Stimulated activated CD8-positive, alpha-beta memory T cell treated with anti-CD3 and anti-CD28 coated beads, Interleukin-15, amount 100 ng/mL, for 4 hours (primary cell): ENCODE measurements around the gene ADGRD2.

ENCODE experiments used
- DNase-seq, 2 donors: peaks; one replicate each; pipeline ENCODE4 v3.0.0-alpha.2; 2020; ENCODE audit warnings: low read depth in 2 of 2

ADGRD2 gene

GRCh38 chr9:124496463-124496862, 46.2 kb downstream of the ADGRD2 start:
- DNase-seq, result no peak

GRCh38 chr9:124497441-124497840, 47.2 kb downstream of the ADGRD2 start:
- DNase-seq, result no peak

GRCh38 chr9:124498040-124498439, 47.8 kb downstream of the ADGRD2 start:
- no peak for DNase-seq

GRCh38 chr9:124498499-124499146, 48.4 kb downstream of the ADGRD2 start:
- no peak for DNase-seq

GRCh38 chr9:124499216-124499615, 49.0 kb downstream of the ADGRD2 start:
- DNase-seq, result no peak

- DNase-seq, result no peak
Measured at GRCh38 chr9:124500028-124500795, 50.0 kb downstream of the ADGRD2 start.

GRCh38 chr9:124500796-124501611, 50.8 kb downstream of the ADGRD2 start:
- no peak for DNase-seq

- DNase-seq, result no peak
Measured at GRCh38 chr9:124501771-124502320, 51.6 kb downstream of the ADGRD2 start.

- no peak for DNase-seq
Measured at GRCh38 chr9:124502711-124503702, 52.8 kb downstream of the ADGRD2 start.

GRCh38 chr9:124503713-124504529, 53.7 kb downstream of the ADGRD2 start:
- DNase-seq, result no peak

- DNase-seq, result no peak
Measured at GRCh38 chr9:124504530-124505005, 54.3 kb downstream of the ADGRD2 start.

GRCh38 chr9:124505006-124505900, 55.0 kb downstream of the ADGRD2 start:
- DNase-seq, result no peak

- no peak for DNase-seq
Measured at GRCh38 chr9:124505901-124506346, 55.7 kb downstream of the ADGRD2 start.

GRCh38 chr9:124506433-124506832, 56.2 kb downstream of the ADGRD2 start:
- no peak for DNase-seq

- no peak for DNase-seq
Measured at GRCh38 chr9:124506931-124507879, 57.0 kb downstream of the ADGRD2 start, which contains the start of gene NR5A1. Gene NR5A1, minus strand, starts transcription at chr9:124507399. Its CDS starts 4,004 bp downstream, at chr9:124503395.

- no peak for DNase-seq
Measured at GRCh38 chr9:124507880-124508423, 57.7 kb downstream of the ADGRD2 start.
